Activated naive CD8-positive, alpha-beta T cell treated with anti-CD3 and anti-CD28 coated beads, Interleukin-2, amount 50 U/mL, for 16 hours (primary cell): ENCODE measurements around the gene INTS4.
"Not testable (repeated sequence)": the region's sequence is repeated elsewhere in the genome, so short reads cannot be mapped to it uniquely, and the experiment has no call there.

ENCODE experiments used
- DNase-seq: peaks from one replicate; pipeline ENCODE4 v3.0.0-alpha.2; 2020; ENCODE audit warnings: low read depth, low spot score

INTS4 gene, protein sequence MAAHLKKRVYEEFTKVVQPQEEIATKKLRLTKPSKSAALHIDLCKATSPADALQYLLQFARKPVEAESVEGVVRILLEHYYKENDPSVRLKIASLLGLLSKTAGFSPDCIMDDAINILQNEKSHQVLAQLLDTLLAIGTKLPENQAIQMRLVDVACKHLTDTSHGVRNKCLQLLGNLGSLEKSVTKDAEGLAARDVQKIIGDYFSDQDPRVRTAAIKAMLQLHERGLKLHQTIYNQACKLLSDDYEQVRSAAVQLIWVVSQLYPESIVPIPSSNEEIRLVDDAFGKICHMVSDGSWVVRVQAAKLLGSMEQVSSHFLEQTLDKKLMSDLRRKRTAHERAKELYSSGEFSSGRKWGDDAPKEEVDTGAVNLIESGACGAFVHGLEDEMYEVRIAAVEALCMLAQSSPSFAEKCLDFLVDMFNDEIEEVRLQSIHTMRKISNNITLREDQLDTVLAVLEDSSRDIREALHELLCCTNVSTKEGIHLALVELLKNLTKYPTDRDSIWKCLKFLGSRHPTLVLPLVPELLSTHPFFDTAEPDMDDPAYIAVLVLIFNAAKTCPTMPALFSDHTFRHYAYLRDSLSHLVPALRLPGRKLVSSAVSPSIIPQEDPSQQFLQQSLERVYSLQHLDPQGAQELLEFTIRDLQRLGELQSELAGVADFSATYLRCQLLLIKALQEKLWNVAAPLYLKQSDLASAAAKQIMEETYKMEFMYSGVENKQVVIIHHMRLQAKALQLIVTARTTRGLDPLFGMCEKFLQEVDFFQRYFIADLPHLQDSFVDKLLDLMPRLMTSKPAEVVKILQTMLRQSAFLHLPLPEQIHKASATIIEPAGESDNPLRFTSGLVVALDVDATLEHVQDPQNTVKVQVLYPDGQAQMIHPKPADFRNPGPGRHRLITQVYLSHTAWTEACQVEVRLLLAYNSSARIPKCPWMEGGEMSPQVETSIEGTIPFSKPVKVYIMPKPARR

DNA sequence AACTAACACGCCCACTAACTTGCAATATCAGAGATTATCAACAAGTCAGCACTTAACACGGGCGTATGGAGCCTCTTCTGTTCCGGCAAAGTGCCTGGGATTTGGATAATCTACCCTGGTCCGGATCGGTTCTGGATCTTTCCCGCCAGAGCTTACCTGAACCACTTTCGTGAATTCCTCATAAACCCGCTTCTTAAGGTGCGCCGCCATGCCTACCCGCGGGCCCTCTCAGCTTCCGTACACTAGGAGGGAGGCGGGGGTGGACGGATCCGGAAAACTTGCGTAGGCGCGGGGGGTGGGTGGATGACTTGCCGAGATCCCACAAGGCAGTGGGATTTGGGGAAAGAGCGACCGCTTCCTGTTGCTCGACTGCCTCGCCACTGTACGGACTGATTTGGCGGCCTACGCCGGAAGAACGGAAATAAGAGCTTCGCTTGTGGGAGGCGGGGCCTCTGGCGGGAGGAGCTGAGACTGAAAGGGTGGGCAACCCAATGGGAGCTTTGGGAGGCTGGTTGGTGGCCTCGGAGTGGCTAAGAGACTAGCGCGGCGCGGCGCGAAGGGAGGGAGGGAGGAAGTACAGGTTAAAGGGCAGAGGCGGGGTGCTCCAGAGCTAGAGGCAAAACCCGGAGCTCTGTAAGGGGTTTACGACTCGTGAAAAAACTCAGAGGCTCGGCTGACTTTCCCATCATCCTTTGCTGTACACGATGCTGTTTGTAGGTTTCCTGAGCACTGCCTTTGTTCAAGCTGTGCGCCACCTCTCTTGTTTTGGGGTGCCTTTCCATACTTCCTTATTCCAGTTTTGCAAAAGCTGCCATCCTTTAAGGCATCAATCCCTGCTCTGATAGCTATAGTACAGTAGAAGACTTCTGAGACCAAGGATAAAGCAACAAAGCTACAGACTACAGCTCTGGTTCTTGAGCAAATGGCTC lies at the start of gene INTS4:
Gene INTS4 (minus strand): TSS at position 235 of the 929 bp plus-strand sequence. CDS start 25 bp downstream, at position 210.
- DNase-seq = peak; percentile 92

DNA sequence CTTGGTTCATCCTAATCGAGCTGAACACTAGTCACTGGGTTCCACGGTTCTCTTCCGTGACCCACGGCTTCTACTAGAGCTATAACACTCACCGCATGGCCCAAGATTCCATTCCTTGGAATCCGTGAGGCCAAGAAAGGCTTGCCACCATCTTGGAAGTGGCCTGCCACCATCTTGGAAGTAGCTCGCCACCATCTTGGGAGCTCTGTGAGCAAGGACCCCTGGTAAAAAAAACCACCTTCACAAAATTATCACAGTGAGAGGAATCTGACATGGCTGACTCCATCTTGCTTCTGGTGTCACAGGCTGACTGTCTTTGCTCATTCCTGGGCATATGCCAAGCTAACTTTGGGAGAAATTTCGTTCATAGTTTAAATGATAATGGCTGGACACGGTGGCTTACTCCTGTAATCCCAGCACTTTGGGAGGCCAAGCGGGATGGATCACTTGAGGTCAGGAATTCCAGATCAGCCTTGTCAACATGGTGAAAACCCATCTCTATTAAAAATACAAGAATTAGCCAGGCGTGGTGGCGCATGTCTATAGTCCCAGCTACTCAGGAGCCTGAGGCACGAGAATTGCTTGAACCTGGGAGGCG lies 47.5 kb upstream of the INTS4 start:
- DNase-seq = no peak

DNA sequence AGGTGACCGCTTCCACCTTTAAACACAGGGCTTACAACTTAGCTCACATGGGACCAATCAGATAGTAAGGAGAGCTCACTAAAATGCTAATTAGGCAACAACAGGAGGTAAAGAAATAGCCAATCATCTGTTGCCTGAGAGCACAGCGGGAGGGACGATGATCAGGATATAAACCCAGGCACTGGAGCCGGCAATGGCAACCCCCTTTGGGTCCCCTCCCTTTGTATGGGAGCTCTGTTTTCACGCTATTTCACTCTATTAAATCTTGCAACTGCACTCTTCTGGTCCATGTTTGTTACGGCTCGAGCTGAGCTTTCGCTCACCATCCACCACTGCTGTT lies 46.9 kb upstream of the INTS4 start:
- not testable (repeated sequence) for DNase-seq

DNA sequence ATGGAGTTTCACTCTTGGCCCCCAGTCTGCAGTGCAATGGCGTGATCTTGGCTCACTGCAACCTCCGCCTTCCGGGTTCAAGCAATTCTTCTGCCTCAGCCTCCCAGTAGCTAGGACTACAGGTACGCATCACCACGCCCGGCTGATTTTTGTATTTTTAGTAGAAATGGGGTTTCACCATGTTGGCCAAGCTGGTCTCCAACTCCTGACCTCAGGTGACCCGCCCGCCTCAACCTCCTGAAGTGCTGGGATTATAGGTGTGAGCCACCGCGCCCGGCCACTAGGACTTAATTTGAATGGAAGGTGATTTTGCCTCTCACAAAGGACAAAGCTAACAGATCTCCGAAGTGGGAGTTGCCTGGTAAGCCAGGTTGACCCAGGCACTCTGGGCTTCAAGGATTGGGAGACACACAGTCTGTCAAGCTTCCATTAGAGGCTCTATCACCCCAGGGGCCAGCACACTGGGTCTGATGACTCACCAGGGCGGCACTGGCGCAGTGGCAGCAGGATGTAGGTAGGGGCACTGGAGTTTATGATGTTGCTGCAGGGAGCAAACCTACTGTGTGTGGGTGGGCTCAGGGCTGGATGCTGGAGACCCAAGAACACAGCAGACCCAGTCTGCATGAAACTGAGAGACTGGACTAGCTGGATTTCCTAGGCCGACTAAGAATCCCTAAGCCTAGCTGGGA lies 46.4 kb upstream of the INTS4 start:
- no peak for DNase-seq

DNA sequence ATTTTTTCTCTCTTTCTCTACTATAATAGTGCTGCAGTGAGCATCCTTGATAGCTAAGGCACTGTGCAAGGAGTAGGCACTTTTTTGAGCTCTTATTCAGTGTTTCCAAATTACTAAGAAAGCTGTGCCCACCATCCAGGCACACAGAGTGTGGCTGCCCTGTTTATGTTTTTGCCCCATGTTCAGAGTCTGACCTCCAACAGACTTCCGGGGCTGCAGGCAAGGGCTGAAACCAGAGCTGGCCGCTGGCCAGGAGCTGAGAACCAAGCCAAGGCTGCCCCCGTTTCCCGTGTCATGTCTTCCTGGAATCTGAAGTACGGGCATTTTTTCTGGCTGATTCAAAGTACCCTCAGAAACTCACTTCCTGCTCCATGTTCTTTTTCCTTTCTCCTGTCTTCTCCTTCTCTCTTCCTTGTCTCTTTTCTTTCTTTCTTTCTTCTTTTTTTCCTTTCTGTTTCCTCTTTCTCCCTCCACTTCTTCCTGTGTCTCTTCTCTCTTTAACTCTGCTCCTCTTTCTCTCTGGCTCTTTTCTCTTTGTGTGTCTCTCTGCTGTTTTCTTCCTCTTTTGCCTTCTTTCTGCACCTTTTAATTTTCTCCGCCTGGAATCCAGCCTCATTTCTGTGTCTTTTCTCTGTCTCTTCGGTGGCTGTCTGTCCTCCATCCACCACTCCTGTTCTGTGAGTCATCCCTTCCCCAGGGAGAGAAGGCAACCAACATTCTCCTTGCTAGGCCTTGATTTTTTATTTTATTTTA lies 45.6 kb upstream of the INTS4 start:
- no peak for DNase-seq

DNA sequence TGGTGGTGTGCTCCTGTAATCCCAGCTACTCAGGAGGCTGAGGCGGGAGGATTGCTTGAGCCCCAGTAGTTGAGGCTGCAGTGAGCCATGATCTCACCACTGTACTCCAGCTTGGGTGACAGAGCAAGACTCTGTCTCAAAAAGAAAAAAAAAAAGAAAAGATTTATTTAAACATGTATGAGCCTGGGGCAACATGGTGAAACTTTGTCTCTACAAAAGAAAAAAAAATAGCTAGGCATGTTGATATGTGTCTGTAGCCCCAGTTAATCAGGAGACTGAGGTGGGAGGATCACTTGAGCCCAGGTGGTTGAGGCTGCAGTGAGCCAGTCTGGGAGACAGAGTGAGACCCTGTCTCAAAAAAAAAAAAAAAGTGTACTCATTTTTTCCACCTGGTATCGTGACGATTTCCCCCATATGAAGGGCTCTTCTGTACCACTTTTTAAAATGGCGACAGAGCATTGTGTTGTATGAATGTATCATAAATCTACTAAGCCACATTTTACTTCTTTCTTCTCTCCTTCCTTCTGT lies 45.0 kb upstream of the INTS4 start:
- no peak for DNase-seq

DNA sequence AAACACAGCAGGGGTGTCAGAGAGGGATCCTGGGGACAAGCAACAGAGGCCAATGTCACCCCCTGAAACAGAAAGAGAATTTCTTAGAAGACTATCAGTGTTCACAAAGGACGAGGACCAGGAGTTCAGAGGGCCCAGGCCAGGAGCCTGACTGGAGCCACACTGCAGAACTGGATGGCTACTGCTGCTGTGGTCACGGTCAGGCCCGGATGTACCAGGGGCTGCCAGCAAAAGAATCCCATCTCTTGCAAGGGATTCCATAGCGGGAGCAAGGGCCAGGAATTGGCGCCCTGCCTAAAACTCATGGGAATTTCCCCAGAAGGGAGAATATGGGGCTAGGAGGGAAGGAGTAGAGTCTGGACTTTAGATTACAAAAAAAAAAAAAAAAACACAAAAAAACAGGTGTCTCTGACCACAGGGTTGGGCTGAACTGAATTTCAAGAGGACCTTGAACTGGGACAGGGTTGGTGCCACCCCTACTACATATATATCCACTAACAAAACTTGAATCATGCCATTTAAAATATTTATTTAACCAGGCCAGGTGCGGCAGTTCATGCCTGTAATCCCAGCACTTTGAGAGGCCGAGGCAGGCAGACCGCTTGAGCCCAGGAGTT lies 44.3 kb upstream of the INTS4 start:
- no peak for DNase-seq

DNA sequence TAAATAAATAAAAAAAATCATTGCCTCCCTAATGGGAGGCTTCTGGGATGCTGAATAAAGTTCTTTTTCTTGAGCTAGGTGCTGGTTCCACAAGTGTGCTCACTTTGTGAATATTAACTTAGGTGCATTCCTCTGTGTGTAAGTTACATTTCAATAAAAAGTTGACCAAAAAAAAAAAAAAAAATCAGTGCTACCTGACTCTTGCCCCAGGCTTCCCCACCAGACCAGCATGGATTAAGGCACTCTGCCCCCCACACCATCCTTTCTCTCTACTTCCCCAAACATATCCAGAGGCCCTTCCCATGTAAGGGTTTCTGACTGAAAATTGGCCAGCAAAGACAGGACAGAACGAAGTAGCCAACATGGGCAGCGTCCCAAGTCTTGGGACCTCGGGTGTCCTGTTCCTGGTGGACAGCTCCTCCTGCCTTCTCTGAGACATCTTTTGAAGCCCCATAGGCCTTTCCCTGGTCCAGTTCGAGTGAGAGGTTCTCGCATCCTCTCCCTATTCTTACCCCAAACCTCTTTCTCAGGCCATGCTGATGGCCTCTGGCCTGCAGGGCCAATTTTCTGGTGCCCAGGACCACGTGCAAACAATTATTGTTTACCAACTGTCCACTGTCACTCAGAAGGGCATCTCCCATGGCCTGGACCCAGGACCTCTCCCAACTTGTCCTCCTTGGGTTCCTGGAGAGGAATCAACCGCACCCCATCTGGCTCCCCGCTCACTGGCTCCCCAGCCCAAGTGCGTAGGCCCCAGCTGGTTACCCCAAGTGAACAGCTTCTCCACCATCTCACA lies 43.6 kb upstream of the INTS4 start:
- DNase-seq = no peak

DNA sequence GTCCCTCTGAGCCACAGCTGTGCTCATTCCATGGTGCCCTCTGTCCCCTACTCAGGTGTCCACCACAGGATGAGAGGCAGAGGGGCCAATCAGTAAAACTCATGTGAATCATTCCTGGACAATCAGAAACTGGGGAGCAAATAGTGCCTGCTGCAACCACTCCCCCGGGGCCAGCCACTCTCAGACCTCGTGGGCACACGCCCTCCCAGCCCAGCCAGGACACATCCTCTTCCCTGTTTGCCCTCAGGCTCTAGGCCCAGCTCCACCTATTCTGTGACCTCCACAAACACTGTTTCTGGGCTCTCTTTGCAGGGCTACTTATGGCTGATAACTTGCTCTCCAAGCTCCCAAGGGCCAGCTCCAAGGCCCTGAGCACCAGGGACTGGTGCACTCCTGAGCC lies 42.6 kb upstream of the INTS4 start:
- DNase-seq = no peak

DNA sequence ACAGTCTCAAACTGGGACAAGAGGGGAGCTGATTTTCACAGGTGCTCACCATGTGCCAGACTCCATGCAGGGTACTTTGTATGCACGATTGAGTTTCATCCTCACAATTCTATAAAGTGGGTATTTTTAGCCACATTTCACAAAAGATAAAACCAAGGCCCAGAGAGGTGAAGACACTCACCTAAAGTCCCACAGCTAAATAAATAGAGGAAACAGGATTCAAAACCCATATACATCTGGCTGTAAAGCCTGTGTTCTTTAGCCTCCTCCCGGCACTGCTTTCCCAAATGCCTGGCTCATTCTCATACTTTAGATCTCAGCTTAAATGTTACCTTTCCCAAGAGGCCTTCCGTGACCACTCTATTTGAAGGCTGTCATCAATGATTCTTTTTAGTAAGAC lies 41.8 kb upstream of the INTS4 start:
- no peak for DNase-seq

DNA sequence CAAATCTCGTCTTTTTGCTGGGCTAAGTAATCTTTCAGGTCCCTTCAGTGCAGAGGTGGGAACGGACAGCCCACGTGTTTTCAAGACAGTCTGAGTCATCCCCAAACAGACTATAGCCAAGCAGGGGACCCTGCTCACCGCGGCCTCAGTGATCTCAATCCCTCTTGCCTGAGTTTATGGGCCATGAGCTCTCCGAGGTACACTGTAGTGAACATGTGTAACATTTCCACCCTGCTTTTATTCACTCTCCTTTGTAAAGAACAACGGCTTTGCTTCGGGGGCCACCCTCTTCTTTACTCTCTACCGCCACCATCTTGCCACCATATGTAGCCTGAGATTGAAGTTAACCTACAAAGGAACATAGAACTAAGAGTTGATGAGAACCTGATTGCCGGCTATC lies 40.2 kb upstream of the INTS4 start:
- no peak for DNase-seq

DNA sequence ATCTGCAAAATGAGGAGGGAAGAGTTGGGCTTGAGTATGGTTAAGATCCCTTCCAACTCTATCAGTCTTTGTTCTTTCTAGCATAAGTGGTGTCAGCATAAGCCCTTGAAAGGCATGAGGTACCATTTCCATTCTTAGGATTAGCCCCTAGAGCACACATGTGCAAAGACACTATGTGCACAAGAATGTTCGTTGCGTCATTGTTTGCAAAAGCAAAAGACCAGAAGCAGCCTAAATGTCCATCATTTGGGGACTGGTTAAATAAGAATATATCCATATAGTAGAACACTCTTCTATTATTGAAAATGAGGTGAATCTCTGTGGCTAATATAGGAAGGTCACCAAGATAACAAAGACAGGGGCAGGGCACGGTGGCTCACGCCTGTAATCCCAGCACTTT lies 38.6 kb upstream of the INTS4 start:
- DNase-seq = no peak

DNA sequence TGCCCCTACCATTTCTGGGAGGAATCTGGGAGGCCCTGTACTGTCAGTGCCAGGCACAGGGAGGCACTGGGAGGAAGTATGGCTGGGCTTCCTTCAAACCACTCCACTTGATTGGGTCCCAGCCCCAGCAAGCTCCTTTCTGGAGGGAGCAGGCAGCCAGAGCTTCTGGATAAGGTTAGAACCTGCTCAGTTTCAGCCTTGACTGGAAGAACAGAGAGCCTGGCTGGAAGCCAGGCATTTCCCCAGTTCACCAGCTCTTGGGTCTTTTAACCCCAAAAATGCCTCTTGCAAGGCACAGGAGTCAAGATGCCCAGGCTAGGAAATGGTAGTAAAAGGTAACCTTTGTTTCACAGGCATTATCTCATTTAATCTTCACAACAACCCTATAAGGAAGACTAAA lies 37.6 kb upstream of the INTS4 start:
- DNase-seq = no peak

DNA sequence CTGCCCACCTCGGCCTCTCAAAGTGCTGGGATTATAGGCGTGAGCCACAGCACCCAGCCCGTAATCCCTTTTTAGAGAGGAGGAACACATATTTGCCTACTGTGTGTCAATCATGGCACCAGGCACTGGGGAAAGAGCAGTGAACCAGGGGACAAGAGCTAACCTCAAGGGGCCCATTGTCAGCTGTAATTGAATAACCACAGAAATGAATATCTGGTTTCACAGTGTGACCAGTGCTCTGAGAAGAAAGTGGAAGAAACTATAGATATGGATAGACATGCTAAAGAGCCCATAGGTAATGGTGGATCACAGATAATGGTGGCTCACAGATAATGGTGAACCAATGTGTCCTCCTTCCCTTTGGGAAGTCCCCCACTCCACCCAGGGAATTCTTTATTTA lies 37.2 kb upstream of the INTS4 start:
- DNase-seq = no peak

DNA sequence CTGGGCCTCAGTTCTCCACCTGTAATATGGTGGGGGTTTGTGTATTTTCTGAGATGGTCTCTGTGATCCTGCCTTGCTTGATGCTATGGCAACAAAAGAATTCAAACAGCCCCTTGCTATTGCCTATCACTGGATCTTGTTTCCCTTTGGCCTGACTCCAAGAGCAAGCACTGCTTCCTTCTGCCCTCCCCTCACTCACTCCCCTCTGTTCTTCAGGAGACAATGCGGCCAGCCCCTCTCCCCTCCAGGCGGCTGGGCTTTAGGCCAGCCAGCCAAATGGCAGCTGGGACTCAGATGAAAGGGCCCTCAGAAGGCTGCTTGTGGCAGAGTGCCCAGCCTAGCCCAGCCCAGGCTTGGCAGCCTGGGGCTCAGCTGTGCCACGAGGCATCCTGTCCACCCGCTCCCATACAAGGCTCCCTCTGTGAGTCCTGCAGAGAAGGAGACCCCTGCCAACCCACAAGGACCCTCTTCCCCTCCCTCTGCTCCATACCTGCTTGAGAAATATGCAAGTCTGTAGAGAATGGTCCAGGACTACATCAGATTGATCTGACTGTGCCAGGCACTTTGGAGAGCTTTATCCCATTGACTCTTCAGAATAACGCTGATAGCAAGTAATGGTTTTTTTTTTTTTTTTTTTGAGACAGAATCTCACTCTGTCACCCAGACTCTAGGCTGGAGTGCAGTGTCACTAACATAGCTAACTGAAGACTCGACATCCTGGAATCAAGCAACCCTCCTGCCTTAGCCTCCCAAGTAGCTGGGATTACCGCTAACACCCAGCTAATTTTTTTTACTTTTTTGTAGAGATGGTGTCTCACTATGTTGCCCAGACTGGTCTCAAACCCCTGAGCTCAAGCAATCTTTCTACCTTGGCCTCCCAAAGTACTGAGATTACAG lies 36.2 kb upstream of the INTS4 start:
- DNase-seq = no peak

DNA sequence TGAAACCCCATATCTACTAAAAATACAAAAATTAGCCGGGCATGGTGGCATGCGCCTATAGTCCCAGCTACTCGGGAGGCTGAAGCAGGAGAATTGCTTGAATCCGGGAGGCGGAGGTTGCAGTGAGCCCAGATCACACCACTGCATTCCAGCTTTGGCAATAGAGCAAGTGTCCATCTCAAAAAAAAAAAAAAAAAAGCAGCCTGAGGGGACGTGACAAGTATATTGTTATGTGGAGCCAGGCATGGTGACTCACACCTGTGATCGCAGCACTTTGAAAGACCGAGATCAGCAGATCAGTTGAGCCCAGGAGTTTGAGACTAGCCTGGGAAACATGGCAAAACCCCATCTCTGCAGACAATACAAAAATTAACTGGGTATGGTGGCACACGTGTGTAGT lies 34.0 kb upstream of the INTS4 start:
- DNase-seq = not testable (repeated sequence)

DNA sequence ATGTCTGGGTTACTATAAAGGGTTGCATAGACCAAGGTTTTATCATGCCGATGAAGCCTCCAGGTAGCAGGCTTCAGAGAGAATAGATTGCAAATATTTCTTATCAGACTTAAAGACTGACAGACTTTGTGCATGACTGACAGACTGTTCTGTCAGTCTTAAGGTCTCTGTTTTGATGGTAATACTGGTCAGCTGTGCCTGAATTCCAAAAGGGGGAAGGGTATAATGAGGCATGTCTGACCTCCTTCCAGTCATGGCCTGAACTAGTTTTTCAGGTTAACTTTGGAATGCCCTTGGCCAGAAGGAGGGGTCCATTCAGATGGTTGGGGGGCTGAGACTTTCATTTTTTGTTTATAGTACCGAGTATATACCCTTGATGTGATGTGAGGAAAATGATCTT lies 33.3 kb upstream of the INTS4 start:
- DNase-seq = no peak
